HAP-1 (cell line): ENCODE results near the gene DHX34.

Experiments
- DNase-seq, 2 experiments: peaks; one replicate each; pipeline ENCODE4 v3.0.0-alpha.2; 2016 to 2020; ENCODE audit warnings: low spot score in 2 of 2
- H3K27me3 ChIP-seq: fragments of 250-450 bp; sonication (Bioruptor Pico); 2 replicates; pipeline ENCODE4 v1.5.1; 2020; ENCODE audit warnings: low read depth, mild to moderate bottlenecking, moderate library complexity
- H3K36me3 ChIP-seq: fragments of 250-450 bp; sonication (Bioruptor Pico); replicated peaks from 2 replicates; pipeline ENCODE4 v1.5.1; 2020; ENCODE audit warnings: mild to moderate bottlenecking
- H3K4me1 ChIP-seq: fragments of 250-450 bp; sonication (Bioruptor Pico); 2 replicates; pipeline ENCODE4 v1.5.1; 2020; ENCODE audit warnings: mild to moderate bottlenecking
- H3K4me3 ChIP-seq: fragments of 250-450 bp; sonication (Bioruptor Pico); 2 replicates; pipeline ENCODE4 v1.5.1; 2020; ENCODE audit warnings: mild to moderate bottlenecking, moderate library complexity
- H3K9me3 ChIP-seq: fragments of 250-450 bp; sonication (Bioruptor Pico); 2 replicates; pipeline ENCODE4 v1.5.1; 2020; ENCODE audit warnings: mild to moderate bottlenecking, moderate library complexity
- in situ Hi-C: fragments of 300-500 bp; cut with MboI; formaldehyde crosslinking; loops from 3 replicates; pipeline ENCODE4 v1.14.3; 2020; ENCODE audit warnings: low sequenced_read_pairs, inconsistent platforms, mixed read lengths

DHX34 gene

GRCh38 chr19:47415953-47416642 lies 67.0 kb downstream of the DHX34 start:
- Histone ChIP-seq H3K27me3 (peaks cover 16% of the 10 kb centered on the region), H3K36me3 (no peaks in the 10 kb centered on the region; the same call in 1 of the 2 replicates), H3K4me3 (no peak overlapping the region), H3K4me1 (peaks cover 4% of the 10 kb centered on the region), H3K9me3 (no peaks in the 10 kb centered on the region)
- in situ Hi-C loops = no loop called here
- no peak for DNase-seq

GRCh38 chr19:47416643-47416985 lies 67.5 kb downstream of the DHX34 start:
- DNase-seq = no peak
- in situ Hi-C loops = no loop called here
- H3K4me1 ChIP-seq = peaks cover 4% of the 10 kb centered on the region
- peaks cover 21% of the 10 kb centered on the region for H3K27me3 ChIP-seq
- no peak overlapping the region for H3K4me3 ChIP-seq
- H3K36me3 ChIP-seq = no peaks in the 10 kb centered on the region; the same call in 1 of the 2 replicates
- no peaks in the 10 kb centered on the region for H3K9me3 ChIP-seq

- no peak for DNase-seq
- Histone ChIP-seq H3K4me1 (peaks cover 4% of the 10 kb centered on the region), H3K9me3 (no peaks in the 10 kb centered on the region), H3K4me3 (peak overlapping the region; percentile 51; the same call in 1 of the 2 replicates), H3K27me3 (peaks cover 27% of the 10 kb centered on the region), H3K36me3 (no peaks in the 10 kb centered on the region; the same call in 1 of the 2 replicates)
- in situ Hi-C loops = no loop called here
Observed at GRCh38 chr19:47417107-47417745, 68.1 kb downstream of the DHX34 start.

DNA sequence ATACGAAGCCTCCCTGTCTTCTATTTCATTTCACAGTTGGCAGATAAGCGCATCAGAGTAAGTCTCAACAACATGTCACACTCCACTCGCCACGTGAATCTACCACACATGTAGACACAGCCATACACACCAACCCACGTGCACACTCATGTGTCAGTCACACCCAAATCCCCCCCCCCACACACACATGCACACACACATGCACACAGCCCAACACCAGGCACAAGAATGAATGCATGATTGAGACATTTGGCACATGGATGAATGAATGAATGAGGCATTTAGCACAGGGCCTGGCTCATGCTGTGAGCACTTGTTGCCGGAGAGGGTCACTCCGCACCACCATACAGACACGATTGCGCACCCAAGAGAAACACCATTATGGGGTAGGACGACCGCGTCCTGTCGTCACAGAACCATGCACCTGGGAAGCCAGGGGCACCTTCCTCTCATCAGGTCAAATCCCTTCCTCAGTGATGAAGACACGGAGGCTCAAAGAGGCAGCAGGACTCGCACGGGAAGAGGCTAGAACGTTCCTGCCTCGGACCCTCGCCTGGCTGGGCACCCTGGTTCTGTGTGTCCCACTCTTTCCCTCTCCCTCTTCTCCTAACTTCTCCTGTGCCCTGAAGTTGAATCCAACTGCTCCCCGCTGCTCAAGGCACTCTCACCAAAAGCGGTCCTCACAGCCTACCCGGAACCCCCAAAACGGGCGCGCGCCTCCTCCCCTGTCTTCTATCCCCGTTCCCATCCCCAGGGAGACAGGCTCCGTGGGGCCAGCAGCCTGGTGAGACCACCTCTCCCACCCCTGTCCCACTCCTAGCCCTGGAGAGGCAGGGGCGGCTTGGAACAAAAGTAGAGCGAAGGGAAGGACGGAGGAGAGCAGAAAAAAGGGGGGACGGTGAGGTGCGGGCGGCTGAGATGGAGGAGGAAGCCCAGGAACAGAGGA lies 68.9 kb downstream of the DHX34 start:
- Histone ChIP-seq H3K4me1 (peaks cover 7% of the 10 kb centered on the region), H3K9me3 (no peaks in the 10 kb centered on the region), H3K36me3 (no peaks in the 10 kb centered on the region; the same call in 1 of the 2 replicates), H3K4me3 (peak overlapping the region; percentile 51), H3K27me3 (peaks cover 35% of the 10 kb centered on the region)
- DNase-seq = no peak
- in situ Hi-C loops = no loop called here

DNA sequence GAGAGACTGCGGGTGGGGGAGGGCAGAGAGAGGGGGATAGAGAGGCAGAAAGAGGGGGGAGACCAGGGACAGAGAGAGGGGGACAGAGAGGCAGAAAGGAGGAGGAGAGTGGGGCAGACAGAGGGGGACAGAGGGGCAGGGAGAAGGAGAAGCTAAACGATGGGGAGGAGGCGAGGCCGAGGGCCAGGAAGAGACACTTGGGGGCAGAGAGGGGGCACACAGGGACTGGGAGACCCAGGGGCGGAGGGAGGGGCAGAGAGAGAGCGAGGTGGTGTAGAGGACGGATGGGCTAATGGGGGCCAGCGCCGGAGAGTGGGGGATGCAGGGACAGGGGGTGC lies 69.5 kb downstream of the DHX34 start:
- Histone ChIP-seq H3K4me1 (peaks cover 7% of the 10 kb centered on the region), H3K4me3 (peak overlapping the region; percentile 51)

GRCh38 chr19:47419030-47419783 lies 70.1 kb downstream of the DHX34 start, which contains the start of gene MEIS3:
MEIS3 (minus strand) TSS chr19:47419527; CDS start chr19:47419081, 446 bp downstream.
- Histone ChIP-seq H3K36me3 (no peaks in the 10 kb centered on the region; the same call in 1 of the 2 replicates), H3K4me1 (peaks cover 7% of the 10 kb centered on the region), H3K9me3 (no peaks in the 10 kb centered on the region), H3K4me3 (peak within 1 kb of the TSS; percentile 51), H3K27me3 (peaks cover 46% of the 10 kb centered on the region)
- DNase-seq = no peak
- in situ Hi-C loops = no loop called here

More for the DNA sequence above, 69.5 kb downstream of the DHX34 start:
- DNase-seq = peak in 1 of 2 experiments; percentile 44
- H3K36me3 ChIP-seq = no peaks in the 10 kb centered on the region; the same call in 1 of the 2 replicates
- H3K9me3 ChIP-seq = no peaks in the 10 kb centered on the region
- in situ Hi-C loops = no loop called here
- H3K27me3 ChIP-seq = peaks cover 42% of the 10 kb centered on the region

- no peak for DNase-seq
Observed at GRCh38 chr19:47419789-47420188, 70.7 kb downstream of the DHX34 start.

GRCh38 chr19:47421244-47421786 lies 72.2 kb downstream of the DHX34 start:
- Histone ChIP-seq H3K4me3 (no peak overlapping the region), H3K4me1 (peaks cover 7% of the 10 kb centered on the region), H3K36me3 (no peaks in the 10 kb centered on the region), H3K27me3 (peaks cover 48% of the 10 kb centered on the region), H3K9me3 (no peaks in the 10 kb centered on the region)
- no peak for DNase-seq
- in situ Hi-C loops = no loop called here

More at GRCh38 chr19:47419789-47420188, 70.7 kb downstream of the DHX34 start:
- no peaks in the 10 kb centered on the region for H3K9me3 ChIP-seq
- in situ Hi-C loops = no loop called here
- peaks cover 7% of the 10 kb centered on the region for H3K4me1 ChIP-seq
- peaks cover 48% of the 10 kb centered on the region for H3K27me3 ChIP-seq
- H3K4me3 ChIP-seq = no peak overlapping the region
- no peaks in the 10 kb centered on the region for H3K36me3 ChIP-seq

DNA sequence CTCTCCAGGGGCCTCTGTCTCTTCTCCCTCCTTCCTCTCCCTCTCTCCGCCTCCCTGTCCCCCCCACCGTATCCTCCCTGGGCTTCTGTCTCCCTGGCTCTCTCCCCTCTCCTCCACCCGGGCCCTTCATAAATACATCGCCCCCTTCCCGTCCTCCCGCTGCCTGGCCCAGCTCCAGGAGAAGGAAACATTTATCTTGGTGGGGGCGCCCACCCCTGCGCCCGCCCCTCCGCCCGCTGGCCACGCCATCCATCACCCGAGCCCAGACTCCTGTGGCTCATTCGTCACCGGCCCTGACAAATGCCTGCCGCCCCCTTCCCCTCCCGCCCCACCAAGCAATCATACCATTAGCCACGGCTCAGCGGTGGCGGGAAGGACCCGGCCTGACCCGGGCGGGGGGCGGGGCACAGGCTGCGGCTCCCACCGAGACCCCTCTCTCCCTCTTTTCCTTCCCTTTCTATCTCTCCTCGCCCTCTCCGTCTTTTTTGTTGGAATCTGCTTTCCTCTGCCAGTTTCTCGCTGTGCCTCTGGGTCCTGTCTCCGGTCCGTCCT lies 72.8 kb downstream of the DHX34 start:
- Histone ChIP-seq H3K9me3 (no peaks in the 10 kb centered on the region), H3K27me3 (peaks cover 48% of the 10 kb centered on the region), H3K4me3 (no peak overlapping the region), H3K36me3 (no peaks in the 10 kb centered on the region), H3K4me1 (peaks cover 7% of the 10 kb centered on the region)
- DNase-seq = peak in 1 of 2 experiments; percentile 46
- in situ Hi-C loops = no loop called here

- no peak overlapping the region for H3K4me3 ChIP-seq
- no peaks in the 10 kb centered on the region for H3K9me3 ChIP-seq
- no peak for DNase-seq
- H3K36me3 ChIP-seq = no peaks in the 10 kb centered on the region
- in situ Hi-C loops = no loop called here
- H3K27me3 ChIP-seq = peaks cover 48% of the 10 kb centered on the region
- peaks cover 13% of the 10 kb centered on the region for H3K4me1 ChIP-seq
Observed at GRCh38 chr19:47422417-47423163, 73.5 kb downstream of the DHX34 start.

GRCh38 chr19:47423203-47423882 lies 74.2 kb downstream of the DHX34 start:
- peaks cover 12% of the 10 kb centered on the region for H3K4me1 ChIP-seq
- H3K4me3 ChIP-seq = no peak overlapping the region
- no peaks in the 10 kb centered on the region for H3K9me3 ChIP-seq
- no peaks in the 10 kb centered on the region for H3K36me3 ChIP-seq
- DNase-seq = no peak
- peaks cover 48% of the 10 kb centered on the region for H3K27me3 ChIP-seq
- in situ Hi-C loops = no loop called here
